Measurements from ENCODE around the gene DOCK7. TPM values are rescaled to one million over a fixed set of nuclear protein-coding genes. Genes with fewer than 3 reads are reported as not detected.

DOCK7 gene
- 153 and 177 TPM in 2 replicates for total RNA-seq

GRCh38 chr1:62687903-62688686, at the start of gene DOCK7:
TSS of gene DOCK7 (minus strand) at chr1:62688386. CDS start at chr1:62688264, 122 bp downstream.
- H3K4me3 ChIP-seq (ENCODE audit: low read depth, low read length), result peak within 1 kb of the TSS; percentile 86
- no peak for TF ChIP-seq CTCF (IDR thresholded peaks at IDR 0.05; ENCODE audit: insufficient read depth, low read depth, low read length)
- DNase-seq (ENCODE audit: low read depth), result peak; percentile 80

GRCh38 chr1:62735491-62736171, 47.4 kb upstream of the DOCK7 start:
- H3K4me3 ChIP-seq (ENCODE audit: low read depth, low read length), result no peak overlapping the region
- TF ChIP-seq CTCF (IDR thresholded peaks at IDR 0.05; ENCODE audit: insufficient read depth, low read depth, low read length), result no peak
- DNase-seq (ENCODE audit: low read depth), result peak; percentile 67

GRCh38 chr1:62732331-62732730, 44.1 kb upstream of the DOCK7 start:
- TF ChIP-seq CTCF (IDR thresholded peaks at IDR 0.05; ENCODE audit: insufficient read depth, low read depth, low read length), result no peak
- H3K4me3 ChIP-seq (ENCODE audit: low read depth, low read length), result no peak overlapping the region
- DNase-seq (ENCODE audit: low read depth), result no peak

GRCh38 chr1:62728963-62729362, 40.8 kb upstream of the DOCK7 start:
- TF ChIP-seq CTCF (IDR thresholded peaks at IDR 0.05; ENCODE audit: insufficient read depth, low read depth, low read length), result no peak
- no peak for DNase-seq (ENCODE audit: low read depth)

GRCh38 chr1:62727656-62728407, 39.6 kb upstream of the DOCK7 start:
- TF ChIP-seq CTCF (IDR thresholded peaks at IDR 0.05; ENCODE audit: insufficient read depth, low read depth, low read length), result no peak
- no peak for DNase-seq (ENCODE audit: low read depth)

More at GRCh38 chr1:62728963-62729362, 40.8 kb upstream of the DOCK7 start:
- no peak overlapping the region for H3K4me3 ChIP-seq (ENCODE audit: low read depth, low read length)

GRCh38 chr1:62726011-62726442, 37.8 kb upstream of the DOCK7 start:
- DNase-seq (ENCODE audit: low read depth), result peak; percentile 16
- no peak for TF ChIP-seq CTCF (IDR thresholded peaks at IDR 0.05; ENCODE audit: insufficient read depth, low read depth, low read length)
- H3K4me3 ChIP-seq (ENCODE audit: low read depth, low read length), result no peak overlapping the region

More at GRCh38 chr1:62727656-62728407, 39.6 kb upstream of the DOCK7 start:
- H3K4me3 ChIP-seq (ENCODE audit: low read depth, low read length), result no peak overlapping the region

Measured in fibroblast of villous mesenchyme (primary cell).